CD4-positive, alpha-beta T cell treated with Interleukin-6 at 100 ng/mL for 8 hours (primary cell): Measurements from ENCODE around the gene PGR.

Source experiments
- DNase-seq: peaks from one replicate; pipeline ENCODE4 v3.0.0-alpha.2; 2020; ENCODE audit warnings: mixed read lengths, low spot score

Gene PGR

DNA sequence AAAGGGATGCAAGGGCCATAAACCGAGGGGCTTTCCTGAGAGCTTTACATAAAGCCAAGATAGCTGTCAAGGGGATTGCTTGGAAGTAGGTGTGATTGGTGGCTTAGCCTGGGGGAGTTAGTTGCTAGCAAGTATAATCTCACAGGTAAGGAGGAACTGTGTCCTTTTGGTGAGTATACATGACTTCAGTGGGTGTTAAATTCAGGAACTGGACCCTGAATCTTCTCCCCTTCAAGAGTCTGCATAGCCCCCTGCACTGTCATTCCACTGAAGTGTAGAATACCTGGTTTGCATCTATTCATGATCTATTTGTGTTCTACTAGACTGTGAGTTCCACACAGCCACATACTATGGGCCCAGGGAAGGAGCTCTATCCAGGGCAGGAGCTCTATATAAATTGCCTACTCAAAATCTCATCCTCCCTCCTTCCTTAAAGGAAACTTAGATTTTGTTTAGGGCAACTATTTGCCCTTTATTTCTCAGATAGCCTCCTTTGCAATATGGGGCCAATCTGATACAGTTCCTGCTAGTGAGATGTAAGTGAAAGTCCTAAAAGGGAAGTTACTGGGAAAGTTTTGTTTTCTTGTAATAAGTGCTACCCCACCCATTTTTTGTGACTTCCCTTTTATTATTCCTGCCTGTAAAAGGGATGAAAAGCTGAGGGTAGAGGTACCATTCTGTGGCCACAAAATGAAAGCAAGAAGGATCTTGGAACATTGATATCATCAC, 120.5 kb downstream of the PGR start:
- no peak for DNase-seq

DNA sequence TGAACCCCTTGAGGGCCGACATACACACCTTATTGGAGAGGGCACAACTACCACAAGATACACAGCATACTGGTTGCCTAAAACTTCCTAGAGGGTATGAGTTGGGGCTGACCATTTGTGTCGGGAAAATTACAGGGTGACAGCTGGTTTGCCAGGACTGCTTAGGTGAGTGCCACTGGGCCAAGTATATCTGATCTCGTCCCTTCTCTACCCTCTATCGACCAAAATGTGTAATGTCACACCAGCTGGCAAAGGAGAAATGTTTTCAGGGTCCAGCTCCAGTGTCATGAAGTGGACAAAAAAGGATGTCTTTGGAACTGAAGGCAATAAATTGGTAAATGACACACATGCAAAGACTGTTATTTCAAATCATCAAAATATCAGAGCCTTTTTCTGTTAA, 126.1 kb downstream of the PGR start:
- DNase-seq: no peak

DNA sequence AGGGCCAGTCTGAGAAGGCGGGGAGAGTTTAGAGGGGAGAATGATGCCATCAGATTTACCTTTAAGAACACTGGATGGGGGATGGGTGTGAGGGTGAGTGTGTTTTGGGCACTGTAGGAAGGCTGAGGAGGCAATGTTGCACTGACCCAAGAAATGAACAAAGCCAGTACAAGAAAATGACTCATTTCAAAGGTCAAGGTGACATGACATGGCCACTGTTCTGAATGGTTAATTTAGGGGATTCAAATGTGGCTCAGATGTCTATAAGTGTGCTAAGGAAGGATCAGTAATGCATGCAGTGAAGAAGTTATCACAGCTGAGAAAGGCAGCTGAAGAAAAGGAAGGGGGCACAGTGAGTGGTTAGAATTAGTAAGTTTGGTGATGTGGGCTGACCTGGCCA, 129.9 kb downstream of the PGR start:
- DNase-seq: no peak

DNA sequence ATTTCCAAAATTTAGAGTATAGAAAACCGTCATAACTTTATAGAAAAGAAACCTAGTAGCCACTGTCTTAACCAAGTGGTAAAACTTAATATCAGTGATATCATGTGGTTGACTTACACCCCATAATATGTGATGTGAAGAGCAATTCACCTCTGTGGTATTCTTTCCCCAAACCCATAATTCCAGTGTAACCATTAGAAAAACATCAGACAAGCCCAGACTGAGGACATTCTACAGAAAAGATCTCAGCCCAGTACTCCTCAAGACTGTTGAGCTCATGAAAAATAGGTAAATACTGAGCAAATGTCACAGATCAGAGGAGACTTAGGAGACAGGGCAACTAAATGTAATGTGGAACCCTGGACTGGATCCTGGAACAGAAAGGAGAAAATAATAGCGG, 134.6 kb downstream of the PGR start:
- DNase-seq: no peak

DNA sequence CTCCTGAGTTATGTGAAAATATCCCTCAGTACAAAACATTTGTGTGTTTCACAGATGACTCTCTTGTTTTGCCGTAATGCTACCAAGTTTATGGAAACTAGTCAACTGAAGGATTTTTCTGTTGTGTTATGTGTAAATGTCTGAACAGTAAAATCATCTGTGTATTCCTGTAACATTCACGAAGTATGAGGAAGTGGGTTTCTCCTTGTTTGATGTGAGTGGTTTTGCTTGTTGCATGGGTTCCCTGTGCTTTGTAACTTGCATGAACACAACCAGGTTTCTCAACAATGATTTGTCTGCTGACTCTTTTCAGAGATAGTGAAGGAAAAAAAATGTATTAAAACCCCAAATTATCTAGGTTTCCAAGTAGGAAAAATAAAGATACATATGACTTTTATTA, 138.1 kb downstream of the PGR start:
- DNase-seq: no peak

DNA sequence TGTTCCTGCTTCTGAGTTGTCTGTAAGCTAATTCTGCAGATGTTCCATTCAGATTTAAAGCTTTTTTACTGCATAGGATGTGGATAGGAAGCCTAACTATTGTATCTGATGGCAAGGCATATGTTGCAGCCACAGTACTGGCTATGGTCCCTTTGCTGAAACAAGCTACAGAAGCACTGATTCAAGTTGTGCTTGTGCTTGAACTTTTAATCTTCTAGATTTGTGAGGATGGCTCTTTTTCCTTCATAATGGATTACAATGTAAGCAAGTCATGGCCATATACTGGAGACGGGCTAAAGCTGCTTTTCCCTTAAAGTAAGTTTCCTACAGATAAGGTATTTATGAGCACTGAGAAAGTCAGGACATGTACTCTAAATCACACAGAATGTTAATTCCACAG, 138.7 kb downstream of the PGR start:
- DNase-seq: no peak

DNA sequence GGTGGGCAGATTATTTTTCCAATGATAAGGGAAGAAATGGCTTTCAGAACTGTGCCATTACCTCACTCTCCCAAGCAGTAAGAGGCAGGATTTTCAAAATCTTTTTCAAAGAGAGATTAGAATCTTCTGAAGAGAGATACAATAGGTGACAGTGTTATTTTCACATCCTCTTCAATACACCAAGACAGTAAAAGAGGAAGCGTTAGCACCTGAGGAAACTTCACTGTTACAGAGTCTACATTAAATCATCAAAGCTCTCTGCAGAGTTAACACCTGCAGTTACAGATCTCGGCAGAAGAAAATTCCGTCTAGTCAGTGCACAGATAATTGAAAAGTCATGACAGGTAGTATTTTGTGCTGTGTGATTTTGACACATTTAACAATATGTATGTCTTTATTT, 144.9 kb downstream of the PGR start:
- no peak for DNase-seq

DNA sequence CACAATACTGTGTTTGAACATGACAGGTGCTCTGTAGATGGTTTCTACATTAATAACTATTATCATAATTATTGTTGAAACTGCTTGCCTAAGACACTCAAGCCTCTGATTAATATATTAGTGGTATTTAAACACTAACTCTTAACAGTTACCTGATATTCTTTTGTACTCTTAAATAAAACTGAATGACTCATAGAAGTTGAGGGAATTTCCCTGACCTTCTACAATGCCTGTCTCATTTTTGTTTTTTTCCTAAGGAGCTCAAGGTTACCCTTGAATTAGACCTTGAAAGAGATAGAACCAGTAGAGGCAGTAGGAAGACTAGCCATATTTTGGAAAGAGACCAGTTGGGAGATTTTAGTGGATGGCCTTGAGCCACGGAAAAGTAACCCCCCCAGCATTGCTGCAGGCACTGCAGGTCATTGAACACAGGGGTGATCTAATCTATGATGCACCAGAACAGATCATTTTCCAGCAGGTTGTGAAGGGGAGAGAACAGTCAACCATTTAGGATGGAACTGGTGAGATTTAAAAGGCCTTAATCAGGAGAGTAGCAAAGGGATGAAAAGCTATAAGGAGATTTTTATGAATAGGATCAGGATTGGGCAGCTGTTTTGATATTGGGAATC, 148.3 kb downstream of the PGR start:
- DNase-seq: no peak

DNA sequence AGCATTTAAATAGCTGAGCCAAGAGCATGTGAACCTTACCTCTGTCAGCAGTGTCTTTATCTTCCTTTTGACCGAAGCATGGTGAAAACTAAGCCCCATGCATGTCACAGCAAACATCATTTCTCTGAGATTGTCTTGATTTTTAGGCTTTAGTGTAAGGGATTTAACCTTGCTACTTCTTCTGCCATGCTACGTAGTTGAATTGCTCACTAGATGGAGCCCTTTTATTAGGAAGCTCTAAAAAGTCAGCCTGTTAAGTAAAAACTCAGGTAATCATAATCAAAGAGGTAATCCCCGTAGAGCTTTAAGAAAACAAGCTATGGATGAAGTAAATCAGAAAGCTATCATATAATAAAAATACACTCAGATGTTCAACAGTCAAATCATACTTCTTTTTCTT, 149.5 kb downstream of the PGR start:
- no peak for DNase-seq
